K562 (cell line): ENCODE data around the gene SLC29A3. TPM values are rescaled to one million over a fixed set of nuclear protein-coding genes. Genes with fewer than 3 reads are reported as not detected.

Source experiments
- ATAC-seq: fragments of 200-7000 bp; cut with Tn5 transposase; 3 replicates; pipeline ENCODE4 v1.9.1; 2020; ENCODE audit warnings: moderate library complexity
- BruUV-seq: library from RNA; stranded (reverse); fragments of 400-500 nt; replicated peaks from 2 replicates; lab custom pipeline; 2021; lab: Mats Ljungman, UMichigan
- CTCF ChIA-PET: fragments of 300-600 bp; formaldehyde crosslinking; extraction: SDS; loops from one replicate; lab custom pipeline; 2021; ENCODE audit warnings: low intra/inter-chr PET ratio; lab: Yijun Ruan, JAX
- POLR2A ChIA-PET: fragments of 300-600, 350-650 bp; sonication (Branson Sonifier 250); formaldehyde crosslinking; extraction: SDS; loops from one replicate; lab custom pipeline; 2021; ENCODE audit warnings: antibody characterized with exemption, inconsistent platforms; lab: Yijun Ruan, JAX
- DNase-seq, 4 experiments: peaks; one replicate each; pipeline versions ENCODE4 v3.0.0 to v3.0.0-alpha.2; 2011 to 2018; ENCODE audit warnings: low spot score in 3 of 4, mixed read lengths in 3 of 4; ENCODE audit errors: extremely low read depth in 1 of 4
- FAIRE-seq: peaks from 2 replicates; lab custom pipeline; 2011; peaks lifted over from hg19 to GRCh38; lab: Jason Lieb, UNC
- H2AFZ ChIP-seq: 2 replicates; pipeline ENCODE4 v1.6.0; 2011; ENCODE audit warnings: low read depth, low read length, control low read depth, inconsistent platforms
- H3K27ac ChIP-seq: fragments of 200-600 bp; 3 replicates; pipeline ENCODE4 v1.8.0; 2011; ENCODE audit warnings: low read depth, mild to moderate bottlenecking, control low read depth, inconsistent platforms, low read length, moderate library complexity, mixed read lengths; ENCODE audit errors: extremely low read depth
- H3K27me3 ChIP-seq, 2 experiments: fragments of 300-600 bp in 1 of 2; 2 replicates in 1 of 2; 3 replicates in 1 of 2; pipeline versions ENCODE4 v1.6.0 to v1.8.0; 2011; ENCODE audit warnings: inconsistent platforms in 2 of 2, low read length in 2 of 2, mild to moderate bottlenecking in 1 of 2, mixed read lengths in 1 of 2, moderate library complexity in 1 of 2; ENCODE audit not compliant: control insufficient read depth in 2 of 2, insufficient read depth in 2 of 2
- H3K36me3 ChIP-seq: fragments of 300-600 bp; 3 replicates; pipeline ENCODE4 v1.8.0; 2011; ENCODE audit warnings: mild to moderate bottlenecking, low read length, inconsistent platforms; ENCODE audit not compliant: control insufficient read depth, insufficient read depth
- H3K4me1 ChIP-seq, 2 experiments: fragments of 200-600 bp in 1 of 2; replicated peaks in 1 of 2; 2 replicates in 1 of 2; 3 replicates in 1 of 2; pipeline versions ENCODE4 v1.5.1 to v1.8.0; 2011; ENCODE audit warnings: inconsistent platforms in 2 of 2, low read length in 2 of 2, mild to moderate bottlenecking in 1 of 2, mixed read lengths in 1 of 2, moderate library complexity in 1 of 2; ENCODE audit not compliant: control insufficient read depth in 2 of 2, insufficient read depth in 2 of 2
- H3K4me2 ChIP-seq: 2 replicates; pipeline ENCODE4 v1.6.1; 2011; ENCODE audit warnings: low read length, control low read depth, inconsistent platforms, mixed read lengths; ENCODE audit not compliant: insufficient read depth
- H3K4me3 ChIP-seq: fragments of 200-600 bp; sonication (generic), shearing (Covaris generic); 2 replicates; pipeline ENCODE4 v1.5.1; 2016; ENCODE audit warnings: control low read depth, inconsistent platforms
- H3K79me2 ChIP-seq: fragments of 200-600 bp; 3 replicates; pipeline ENCODE4 v1.8.0; 2011; ENCODE audit warnings: low read length, inconsistent platforms; ENCODE audit not compliant: control insufficient read depth, insufficient read depth
- H3K9ac ChIP-seq, 2 experiments: 2 replicates each; pipeline versions ENCODE4 v1.6.0 to v1.6.1; 2011; ENCODE audit warnings: low read depth in 2 of 2, low read length in 2 of 2, control low read depth in 1 of 2, inconsistent platforms in 1 of 2, mild to moderate bottlenecking in 1 of 2, mixed read lengths in 1 of 2; ENCODE audit not compliant: insufficient read depth in 1 of 2
- H3K9me1 ChIP-seq: one replicate; pipeline ENCODE4 v1.6.0; 2011; ENCODE audit warnings: inconsistent platforms, mild to moderate bottlenecking, low read length, moderate library complexity; ENCODE audit not compliant: control insufficient read depth, insufficient read depth
- H3K9me3 ChIP-seq: replicated peaks from 2 replicates; pipeline ENCODE4 v1.5.1; 2011; ENCODE audit warnings: low read depth, low read length, inconsistent platforms; ENCODE audit not compliant: control insufficient read depth, insufficient read depth
- H4K20me1 ChIP-seq: replicated peaks from 2 replicates; pipeline ENCODE4 v1.6.1; 2011; ENCODE audit warnings: low read length, inconsistent platforms, mixed read lengths; ENCODE audit not compliant: control insufficient read depth, insufficient read depth
- FOSL1 ChIP-seq: fragments of 200-800 bp; sonication (Bioruptor generic); conservative IDR thresholded peaks from 2 replicates; pipeline ENCODE4 v1.6.1; 2016; ENCODE audit warnings: missing genetic modification characterization, missing compliant biosample characterization
- FOXP1 ChIP-seq: sonication (generic); formaldehyde crosslinking; IDR thresholded peaks from 2 replicates; pipeline ENCODE4 v1.8.0; 2022; ENCODE audit warnings: mild to moderate bottlenecking, missing genetic modification reagents
- GTF2E2 ChIP-seq: fragments of 200-800 bp; sonication (Bioruptor generic); IDR thresholded peaks from 2 replicates; pipeline ENCODE4 v1.6.1; 2016; ENCODE audit warnings: missing genetic modification characterization, missing compliant biosample characterization
- HDAC8 ChIP-seq: fragments of 450-650 bp; IDR thresholded peaks from 2 replicates; pipeline ENCODE4 v1.6.1; 2016; ENCODE audit warnings: mild to moderate bottlenecking, missing genetic modification characterization, moderate library complexity, missing compliant biosample characterization
- MXI1 ChIP-seq: IDR thresholded peaks from 2 replicates; pipeline ENCODE4 v1.6.1; 2011; ENCODE audit warnings: low read depth, mild to moderate bottlenecking, improper control_type of control experiment, low read length
- NR4A1 ChIP-seq, 2 experiments: fragments of 250-450 bp in 1 of 2; fragments of 450-650 bp in 1 of 2; sonication (Bioruptor Pico) in 1 of 2; IDR thresholded peaks; 2 replicates each; pipeline versions ENCODE4 v1.4.0 to v1.6.1; 2016 to 2020; ENCODE audit warnings: mild to moderate bottlenecking in 2 of 2, missing compliant biosample characterization in 1 of 2, missing genetic modification characterization in 1 of 2, moderate library complexity in 1 of 2
- PBX2 ChIP-seq, 2 experiments: IDR thresholded peaks in 1 of 2; conservative IDR thresholded peaks in 1 of 2; 2 replicates each; pipeline ENCODE4 v1.6.1; 2016; ENCODE audit warnings: low read depth in 2 of 2, mild to moderate bottlenecking in 1 of 2, missing compliant biosample characterization in 1 of 2, missing genetic modification characterization in 1 of 2, moderate library complexity in 1 of 2
- POU5F1 ChIP-seq: fragments of 150-350 bp; IDR thresholded peaks from 2 replicates; pipeline ENCODE4 v1.6.1; 2014; ENCODE audit warnings: borderline replicate concordance, low read length, low read depth, mild to moderate bottlenecking; ENCODE audit not compliant: partially characterized antibody
- TAF7 ChIP-seq: fragments of 450-650 bp; IDR thresholded peaks from 2 replicates; pipeline ENCODE4 v1.6.1; 2016; ENCODE audit warnings: missing genetic modification characterization, missing compliant biosample characterization
- WGBS: fragments of 100-300 bp; shearing (Covaris generic); methylation state at CpG from one replicate; pipeline ENCODE4 v1.1.6; 2016; ENCODE audit warnings: low coverage, mixed read lengths; ENCODE audit not compliant: insufficient coverage; ENCODE audit errors: missing lambda C conversion rate; 5-methylcytosine and 5-hydroxymethylcytosine counted together
- in situ Hi-C: fragments of 300-500 bp; cut with MboI; formaldehyde crosslinking; loops from 4 replicates; pipeline ENCODE4 v1.15.0; 2018; ENCODE audit warnings: inconsistent platforms, mixed read lengths
- intact Hi-C: fragments of 100-400 bp; cut with micrococcal nuclease; formaldehyde crosslinking; loops from 2 replicates; pipeline ENCODE4 v1.14.2; 2022
- polyA plus RNA-seq, 8 experiments: library from polyadenylated mRNA; depleted of rRNA in 4 of 8; stranded (reverse) in 5 of 8; unstranded in 3 of 8; fragments of >200 nt; fragmentation: Nextera tagmentation in 2 of 8; fragmentation: Illumina TruSeq in 1 of 8; extraction: Ambion mirVana in 2 of 8; extraction: Trizol in 1 of 8; gene quantifications; 2 replicates each; pipeline versions ENCODE4 v1.2.1 to v1.2.3, GENCODE V29; 2011 to 2014; ENCODE audit warnings: inconsistent platforms in 1 of 8, missing spikeins in 1 of 8
- total RNA-seq, 7 experiments: library from RNA; depleted of rRNA in 6 of 7; stranded (reverse); fragments of >200 nt in 6 of 7; fragmentation: Illumina TruSeq in 2 of 7; extraction: Trizol in 2 of 7; gene quantifications; 2 replicates each; pipeline versions ENCODE4 v1.2.1 to v1.2.3, GENCODE V29; 2011 to 2021; ENCODE audit warnings: low replicate concordance in 1 of 7

The SLC29A3 gene
- total and polyA plus RNA-seq, 9 of the 15 experiments (the other 6 are each of a cell fraction or from before 2014, with no cell fraction given) = 2.1 to 10.7 (median 4.6) TPM

GRCh38 chr10:71390921-71391690, 72.0 kb downstream of the SLC29A3 start:
- TF ChIP-seq FOXP1 (no peak), TAF7 (tag) (no peak), MXI1 (no peak), NR4A1 (CRISPR knock-in tag; IDR thresholded peaks at IDR 0.05) (no peak), NR4A1 (tag; IDR thresholded peaks at IDR 0.05) (no peak), POU5F1 (no peak), PBX2 (CRISPR knock-in tag; IDR thresholded peaks at IDR 0.05; ENCODE audit: low read depth) (no peak), PBX2 (tag; conservative IDR thresholded peaks at IDR 0.05; ENCODE audit: low read depth) (no peak), GTF2E2 (tag) (no peak), FOSL1 (tag) (no peak), HDAC8 (tag) (no peak)
- in situ Hi-C loops = no loop called here
- peaks cover 12% of the 10 kb centered on the region for H4K20me1 ChIP-seq
- intact Hi-C loops = no loop called here
- no peaks in the 10 kb centered on the region for H3K79me2 ChIP-seq
- WGBS = 5% methylated on average over 3 of the region's 3 CpGs
- no peaks in the 10 kb centered on the region for H3K9me3 ChIP-seq
- ChIA-PET POLR2A (interaction anchor here (0.7 to 2.0 kb wide), 3 partner anchors 9 to 22 kb away, joined by 3 to 6 read pairs (median 5); no protein-coding TSS in a partner anchor), CTCF (interaction anchor here (0.9 kb wide), 1 partner anchor 20 kb away, joined by 3 read pairs; no protein-coding TSS in a partner anchor)
- peaks cover 53 to 73% of the 10 kb centered on the region in 2 experiments for H3K27me3 ChIP-seq
- no peak overlapping the region for H3K27ac ChIP-seq
- H3K9ac ChIP-seq = no peak overlapping the region
- ATAC-seq = no peak
- no peak for DNase-seq
- H3K4me1 ChIP-seq = peaks cover 0 to 5% of the 10 kb centered on the region in 2 experiments; a peak in 2 of 5 replicates
- H3K36me3 ChIP-seq = no peaks in the 10 kb centered on the region
- no peak for FAIRE-seq
- no peaks in the 10 kb centered on the region for H3K9me1 ChIP-seq
- H3K4me2 ChIP-seq = no peak overlapping the region
- H2AFZ ChIP-seq = no peak overlapping the region
- BruUV-seq = no TSS peak
- H3K4me3 ChIP-seq = no peak overlapping the region
